ENCODE measurements around the gene DENND4C.

Gene DENND4C

GRCh38 chr9:19420877-19421276 lies 190.4 kb downstream of the DENND4C start:
- DNase-seq: no peak
